Posterior vena cava (tissue), 2 donors: ENCODE measurements around the gene FURIN. TPM values are rescaled to one million over a fixed set of nuclear protein-coding genes. Genes with fewer than 3 reads are reported as not detected.
"Not testable (repeated sequence)": the region's sequence is repeated elsewhere in the genome, so short reads cannot be mapped to it uniquely, and the experiment has no call there.

Experiments
- DNase-seq: peaks from one replicate; pipeline ENCODE4 v3.0.0-alpha.2; 2020; ENCODE audit warnings: low spot score
- intact Hi-C, 2 donors: fragments of 100-400 bp; cut with DNase I; formaldehyde crosslinking; loops; one replicate each; pipeline versions ENCODE4 v1.14.1 to v1.14.2; 2022 to 2023
- total RNA-seq, 2 donors: library from RNA; stranded (reverse); fragmentation: NEBNext Ultra II Directional; extraction: Animal tissue kit (Norgen Biotek cat#: 25700); gene quantifications; one replicate each; pipeline ENCODE4 v1.2.1, GENCODE V29; 2021
- donor health status: DM: yes; HTN: yes; CAD: no.
- donor health status: DM: yes; HTN: yes; CAD: no.

FURIN gene
- total RNA-seq, 2 donors from 2014 or later = 38.0 to 52.0 TPM

GRCh38 chr15:90840157-90840855 lies 28.1 kb upstream of the FURIN start:
- no peak for DNase-seq
- intact Hi-C loops = no loop called here

- DNase-seq = no peak
- intact Hi-C loops = no loop called here
Observed at GRCh38 chr15:90840954-90841353, 27.4 kb upstream of the FURIN start.

- no peak for DNase-seq
- intact Hi-C loops = no loop called here
Observed at GRCh38 chr15:90844696-90845095, 23.7 kb upstream of the FURIN start.

- no peak for DNase-seq
- intact Hi-C loops = no loop called here
Observed at GRCh38 chr15:90845201-90845949, 23.0 kb upstream of the FURIN start.

DNA sequence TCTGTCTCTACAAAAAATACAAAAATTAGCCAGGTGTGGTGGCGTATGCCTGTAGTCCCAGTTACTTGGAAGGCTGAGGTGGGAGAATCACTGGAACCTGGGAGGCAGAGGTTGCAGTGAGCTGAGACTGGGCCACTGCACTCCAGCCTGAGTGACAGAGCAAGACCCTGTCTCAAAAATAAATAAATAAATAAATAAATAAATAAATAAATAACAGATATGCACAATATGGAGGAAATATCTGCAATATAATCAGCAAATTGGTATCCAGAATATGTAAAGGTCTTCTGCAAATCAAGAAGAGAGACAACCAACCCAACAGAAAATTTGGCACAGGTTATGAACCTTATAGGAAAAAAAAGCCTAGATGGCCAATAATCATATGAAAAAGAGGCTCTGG lies 19.0 kb upstream of the FURIN start:
- DNase-seq, intact Hi-C loops: not testable (repeated sequence)

DNA sequence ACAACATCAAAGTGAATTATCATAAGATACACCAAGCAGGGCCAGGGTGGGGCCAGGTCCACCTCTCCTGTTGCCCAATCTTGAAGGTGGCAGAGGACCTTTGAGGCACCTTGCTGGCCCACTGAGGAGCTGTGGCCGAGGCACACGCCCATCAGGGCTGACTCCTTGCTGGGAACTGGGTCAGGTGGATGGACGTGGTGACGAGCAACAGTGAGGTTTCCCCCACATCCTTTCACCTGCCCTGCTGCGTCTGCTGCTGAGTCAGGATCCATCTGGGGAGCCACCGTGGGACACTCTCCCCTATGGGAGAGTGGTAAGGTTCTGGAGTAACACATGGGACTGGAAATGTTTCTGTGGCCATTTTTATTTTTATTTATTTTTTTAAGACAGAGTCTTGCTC lies 17.3 kb upstream of the FURIN start:
- intact Hi-C loops = no loop called here
- DNase-seq = no peak

DNA sequence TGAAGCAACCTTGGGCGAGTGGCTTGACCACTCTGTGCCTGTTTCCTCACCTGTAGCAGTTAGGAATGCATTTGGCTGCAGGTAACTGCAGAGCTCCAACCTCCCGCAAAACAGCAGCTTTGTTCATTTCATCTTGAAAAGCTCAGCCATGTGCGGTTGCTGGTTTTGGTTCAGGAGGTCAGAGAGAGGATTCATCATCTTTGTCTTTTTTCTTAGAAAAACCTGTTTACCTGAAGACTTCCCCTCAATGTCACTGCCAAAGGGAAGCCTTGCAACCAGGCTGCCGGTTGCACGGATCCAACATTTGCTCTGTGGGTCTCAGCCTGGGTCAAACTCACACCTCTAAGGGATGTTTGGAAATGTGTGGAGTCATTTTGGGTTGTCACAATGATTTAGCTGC lies 16.4 kb upstream of the FURIN start:
- no peak for DNase-seq
- intact Hi-C loops = no loop called here

DNA sequence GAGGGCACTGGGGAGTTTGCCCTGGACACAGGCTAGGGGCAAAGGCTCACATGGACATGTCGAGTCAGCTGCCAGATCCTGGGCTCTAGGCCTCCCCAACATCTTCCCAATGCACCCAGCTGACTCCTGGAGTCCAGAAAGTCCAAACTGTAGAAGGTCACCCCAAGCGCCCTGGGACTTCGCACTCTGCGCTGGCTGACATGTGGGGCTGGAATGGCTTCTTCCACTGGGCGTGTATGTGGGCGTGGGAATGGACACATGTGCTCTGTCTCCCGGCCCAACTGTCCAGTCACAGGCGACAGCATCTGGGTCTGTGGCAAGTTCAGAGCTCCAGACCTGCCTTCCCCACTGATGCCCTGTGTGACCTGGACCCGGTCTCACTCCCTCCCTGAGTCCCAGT lies 13.2 kb upstream of the FURIN start:
- no peak for DNase-seq
- intact Hi-C loops = no loop called here

- no peak for DNase-seq
- intact Hi-C loops = no loop called here
Observed at GRCh38 chr15:90857337-90857736, 11.1 kb upstream of the FURIN start.

DNA sequence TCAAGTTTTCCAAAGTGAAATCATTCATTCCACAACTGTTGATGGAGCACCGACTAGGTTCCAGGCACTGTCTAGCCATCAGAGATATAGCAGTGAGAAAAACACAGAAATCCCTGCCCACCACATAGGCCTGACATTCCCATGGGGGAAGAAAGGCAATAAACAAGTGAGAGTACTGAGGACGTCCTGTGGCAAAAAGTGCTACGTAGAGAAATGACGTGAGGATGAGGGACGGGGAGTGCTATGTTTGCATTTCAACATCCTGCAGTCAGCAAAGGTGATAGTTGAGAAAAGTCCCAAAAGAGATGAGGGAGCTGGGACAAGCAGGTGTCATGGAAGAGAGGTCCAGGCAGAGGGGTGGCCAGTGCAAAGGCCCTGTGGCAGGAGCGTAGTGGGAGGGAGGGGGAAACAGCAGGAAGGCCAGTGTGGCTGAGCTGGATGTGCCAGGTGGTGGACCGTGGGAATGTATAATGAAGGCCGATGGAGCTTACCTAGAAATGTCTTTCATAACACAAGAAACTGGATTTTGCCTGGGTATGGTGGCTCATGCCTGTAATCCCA lies 10.4 kb upstream of the FURIN start:
- DNase-seq = no peak
- intact Hi-C loops = no loop called here

GRCh38 chr15:90859234-90860131 lies 8.9 kb upstream of the FURIN start:
- no peak for DNase-seq
- intact Hi-C loops = no loop called here

DNA sequence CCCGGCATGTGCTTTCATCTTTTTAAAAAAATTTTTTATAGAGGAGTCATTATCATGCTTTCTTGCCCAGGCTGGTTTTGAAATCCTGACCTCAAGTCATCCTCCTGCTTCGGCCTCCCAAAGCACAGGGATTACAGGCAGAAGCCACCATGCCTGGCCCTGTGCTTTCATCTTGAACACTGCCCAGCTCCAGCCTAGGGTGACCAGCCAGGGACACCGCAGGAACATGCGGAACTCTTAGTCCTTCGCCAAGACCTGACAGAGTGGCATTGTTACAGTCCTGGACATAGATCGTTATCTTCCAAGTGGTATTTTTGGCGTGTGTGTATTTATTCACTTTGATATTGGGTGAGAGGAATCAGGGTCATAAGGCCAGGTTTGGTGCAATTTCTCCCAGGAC lies 7.9 kb upstream of the FURIN start:
- DNase-seq = no peak
- intact Hi-C loops = no loop called here

DNA sequence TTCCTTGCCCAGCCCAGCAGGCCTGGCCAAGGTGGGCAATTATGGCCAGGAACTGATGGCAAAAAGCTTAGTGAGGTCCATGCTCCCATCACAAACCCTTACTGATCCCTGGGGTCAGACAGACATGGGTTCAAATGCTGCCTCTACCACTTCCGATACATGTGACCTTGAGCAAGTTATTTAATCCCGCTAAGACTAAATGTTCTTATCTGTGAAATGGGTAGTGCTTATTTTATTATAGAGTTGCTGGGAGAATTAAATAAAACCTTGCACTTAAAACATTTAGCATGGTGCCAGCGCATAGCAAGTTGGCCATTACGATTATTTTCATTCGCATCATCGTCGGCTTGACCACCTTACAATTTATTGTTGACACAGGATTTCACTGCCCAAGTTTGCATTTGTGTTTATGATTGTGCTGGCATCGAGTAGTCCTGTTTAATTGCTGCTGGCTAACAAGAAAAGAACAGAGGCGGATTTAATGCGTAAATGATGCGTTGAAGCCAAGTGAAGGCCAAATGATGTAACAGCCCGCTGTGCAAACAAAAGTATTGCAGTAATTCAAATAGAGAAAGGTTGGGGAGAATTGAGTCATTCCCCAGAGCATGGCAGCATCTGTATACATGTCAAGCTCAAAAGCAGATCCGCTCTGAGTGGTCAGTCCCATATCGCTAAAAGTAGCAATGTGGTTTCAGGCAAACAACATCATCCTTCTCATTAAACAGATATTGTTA lies 7.3 kb upstream of the FURIN start:
- intact Hi-C loops = no loop called here
- DNase-seq = no peak

DNA sequence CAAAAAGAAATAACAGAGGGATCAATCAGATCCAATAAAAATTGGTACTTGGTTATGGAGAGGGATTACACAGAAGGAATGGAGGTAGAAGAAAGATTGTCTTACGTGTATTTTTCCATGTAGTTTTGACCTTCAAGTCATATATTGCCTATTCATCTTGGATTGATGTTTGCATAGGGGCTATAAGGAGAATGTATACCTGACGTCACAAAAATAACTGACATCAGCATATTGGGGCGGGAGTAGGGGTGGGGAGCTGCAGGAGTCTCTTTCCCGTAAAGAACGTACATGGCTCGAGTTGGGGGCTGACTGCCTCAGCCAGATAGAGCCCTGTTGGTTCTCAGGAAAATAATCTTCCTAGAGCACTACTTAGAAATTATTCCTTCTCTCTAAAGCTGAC lies 5.9 kb upstream of the FURIN start:
- intact Hi-C loops = no loop called here
- no peak for DNase-seq

- DNase-seq = no peak
- intact Hi-C loops = no loop called here
Observed at GRCh38 chr15:90862964-90863778, 5.2 kb upstream of the FURIN start.

DNA sequence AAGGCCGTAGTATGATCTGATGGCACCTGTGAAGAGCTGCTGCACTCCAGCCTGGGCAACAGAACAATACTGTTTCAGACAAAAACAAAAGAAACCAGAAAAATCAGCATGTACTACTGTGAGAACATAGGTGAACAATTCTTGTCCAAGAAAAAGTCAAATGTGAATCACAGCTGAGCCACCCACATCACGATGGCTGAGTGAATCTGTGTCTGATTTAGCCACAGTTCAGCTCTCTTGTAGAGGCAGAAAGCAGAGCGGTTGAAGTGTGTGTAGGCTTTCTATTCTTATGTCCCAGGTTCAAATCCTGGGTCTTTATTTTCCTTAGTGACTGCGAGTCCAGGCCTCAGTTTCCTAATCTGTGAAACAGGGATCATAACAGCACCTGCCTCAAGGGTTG lies 4.4 kb upstream of the FURIN start:
- intact Hi-C loops = no loop called here
- no peak for DNase-seq

DNA sequence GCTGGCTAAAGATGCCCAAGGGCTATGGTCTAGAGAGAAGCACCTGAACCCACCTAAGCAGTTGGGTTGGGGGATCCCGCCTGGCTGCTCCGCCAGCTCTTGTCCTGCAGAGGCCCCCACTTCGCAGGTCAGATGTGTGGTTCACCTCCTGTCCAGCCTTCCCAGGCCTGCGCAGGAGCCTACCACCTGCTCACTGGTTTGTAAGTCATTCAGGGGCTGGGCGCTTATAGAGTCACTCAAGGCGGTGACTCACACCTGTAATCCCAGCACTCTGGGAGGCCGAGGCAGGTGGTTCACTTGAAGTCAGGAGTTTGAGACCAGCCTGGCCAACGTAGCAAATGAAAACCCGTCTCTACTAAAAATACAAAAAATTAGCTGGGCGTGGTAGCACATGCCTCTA lies 3.9 kb upstream of the FURIN start:
- intact Hi-C loops = no loop called here
- DNase-seq = no peak

DNA sequence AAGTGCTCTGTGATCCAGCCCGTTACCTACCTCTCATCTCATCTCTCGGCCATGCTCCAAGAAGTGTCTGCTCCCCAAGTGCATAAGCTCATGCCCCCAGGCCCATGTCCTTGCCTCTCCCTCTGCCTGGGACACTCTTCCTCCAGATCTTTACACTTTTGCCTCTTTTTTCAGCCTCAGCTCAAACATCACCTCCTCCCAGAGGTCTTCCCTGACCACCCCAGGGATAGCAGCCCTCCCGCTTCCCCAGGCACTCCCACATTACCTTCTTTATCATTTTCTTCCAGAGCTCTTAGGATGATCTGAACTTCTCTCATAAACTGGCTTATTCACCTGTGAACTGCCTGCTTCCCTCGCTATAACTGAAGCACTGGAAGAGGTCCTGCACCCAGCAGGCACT lies 2.7 kb upstream of the FURIN start:
- DNase-seq = no peak
- intact Hi-C loops = no loop called here
